GM12865 (cell line): ENCODE data around the gene LGALS9B.
"Not testable (repeated sequence)": the region's sequence is repeated elsewhere in the genome, so short reads cannot be mapped to it uniquely, and the experiment has no call there.

Experiments
- DNase-seq: peaks from one replicate; pipeline ENCODE4 v3.0.0; 2010; ENCODE audit warnings: low read depth
- H3K4me3 ChIP-seq: 2 replicates; pipeline ENCODE4 v1.5.1; 2011; ENCODE audit warnings: mild to moderate bottlenecking, low read depth, low read length, control low read depth

LGALS9B gene

GRCh38 chr17:20433382-20433781 is 34.0 kb downstream of the LGALS9B start:
- not testable (repeated sequence) for H3K4me3 ChIP-seq, DNase-seq

- DNase-seq, H3K4me3 ChIP-seq: not testable (repeated sequence)
Measured at GRCh38 chr17:20427264-20427663, 40.1 kb downstream of the LGALS9B start.

GRCh38 chr17:20422826-20423225 is 44.5 kb downstream of the LGALS9B start:
- DNase-seq: not testable (repeated sequence)

GRCh38 chr17:20418838-20419237 is 48.5 kb downstream of the LGALS9B start:
- not testable (repeated sequence) for DNase-seq, H3K4me3 ChIP-seq

More at GRCh38 chr17:20422826-20423225, 44.5 kb downstream of the LGALS9B start:
- H3K4me3 ChIP-seq: not testable (repeated sequence)

GRCh38 chr17:20417492-20418080 is 49.8 kb downstream of the LGALS9B start:
- DNase-seq, H3K4me3 ChIP-seq: not testable (repeated sequence)

- not testable (repeated sequence) for DNase-seq, H3K4me3 ChIP-seq
Measured at GRCh38 chr17:20416381-20416911, 50.9 kb downstream of the LGALS9B start.

GRCh38 chr17:20415479-20415878 is 51.9 kb downstream of the LGALS9B start:
- DNase-seq, H3K4me3 ChIP-seq: not testable (repeated sequence)

GRCh38 chr17:20401306-20402022 is 65.9 kb downstream of the LGALS9B start:
- DNase-seq: not testable (repeated sequence)

GRCh38 chr17:20400559-20401305 is 66.6 kb downstream of the LGALS9B start:
- not testable (repeated sequence) for DNase-seq, H3K4me3 ChIP-seq

More at GRCh38 chr17:20401306-20402022, 65.9 kb downstream of the LGALS9B start:
- not testable (repeated sequence) for H3K4me3 ChIP-seq
